IMR-90 (cell line): ENCODE data around the gene TASP1. TPM values are rescaled to one million over a fixed set of nuclear protein-coding genes. Genes with fewer than 3 reads are reported as not detected.
A peak's percentile ranks its signal among the peaks of the same experiment; 100 is the strongest.

ENCODE experiments used
- ATAC-seq: fragments of 200-7000 bp; cut with Tn5 transposase; 2 replicates; pipeline ENCODE4 v1.9.1; 2020; ENCODE audit warnings: low read depth, mild to moderate bottlenecking, moderate library complexity
- BruUV-seq: library from RNA; stranded (reverse); fragments of 400-500 nt; replicated peaks from 2 replicates; lab custom pipeline; 2021; lab: Mats Ljungman, UMichigan
- CTCF ChIA-PET: fragments of 300-600 bp; formaldehyde crosslinking; extraction: SDS; loops from one replicate; lab custom pipeline; 2021; ENCODE audit warnings: antibody characterized with exemption; lab: Yijun Ruan, JAX
- POLR2A ChIA-PET: fragments of 300-600 bp; sonication (Branson Sonifier 250); formaldehyde crosslinking; loops from one replicate; lab custom pipeline; 2022; ENCODE audit warnings: antibody characterized with exemption; ENCODE audit not compliant: unreplicated experiment; lab: Charles Lee
- DNase-seq: peaks from one replicate; pipeline ENCODE4 v3.0.0; 2013
- H2AFZ ChIP-seq: replicated peaks from 2 replicates; pipeline ENCODE3; 2013; ENCODE audit warnings: low read length, mild to moderate bottlenecking; ENCODE audit not compliant: poor library complexity
- H2AK5ac ChIP-seq: 2 replicates; pipeline ENCODE4 v1.6.1; 2013; ENCODE audit warnings: low read depth, low read length, inconsistent platforms
- H2AK9ac ChIP-seq: replicated peaks from 2 replicates; pipeline ENCODE3; 2013; ENCODE audit warnings: mild to moderate bottlenecking, low read depth, low read length, moderate library complexity; ENCODE audit not compliant: poor library complexity
- H2BK120ac ChIP-seq: 2 replicates; pipeline ENCODE4 v1.6.1; 2013; ENCODE audit warnings: low read depth, low read length, inconsistent platforms
- H2BK15ac ChIP-seq: 3 replicates; pipeline ENCODE4 v1.6.1; 2013; ENCODE audit warnings: low read depth, low read length, inconsistent platforms
- H2BK20ac ChIP-seq: 2 replicates; pipeline ENCODE4 v1.6.1; 2013; ENCODE audit warnings: low read depth, mild to moderate bottlenecking, inconsistent platforms, low read length, moderate library complexity
- H2BK5ac ChIP-seq: 2 replicates; pipeline ENCODE4 v1.6.1; 2013; ENCODE audit warnings: mild to moderate bottlenecking, low read depth, low read length, inconsistent platforms; ENCODE audit not compliant: poor library complexity, severe bottlenecking
- H3K14ac ChIP-seq: replicated peaks from 2 replicates; pipeline ENCODE4 v1.6.1; 2013; ENCODE audit warnings: low read depth, low read length, inconsistent platforms
- H3K18ac ChIP-seq: 2 replicates; pipeline ENCODE4 v1.6.1; 2013; ENCODE audit warnings: low read depth, low read length, control low read depth
- H3K23ac ChIP-seq: 2 replicates; pipeline ENCODE4 v1.6.1; 2013; ENCODE audit warnings: low read depth, low read length, inconsistent platforms
- H3K27ac ChIP-seq: 2 replicates; pipeline ENCODE4 v1.5.1; 2013; ENCODE audit warnings: mild to moderate bottlenecking, control low read depth, low read length; ENCODE audit not compliant: insufficient read depth
- H3K27me3 ChIP-seq: 2 replicates; pipeline ENCODE4 v1.6.1; 2013; ENCODE audit warnings: low read length; ENCODE audit not compliant: control insufficient read depth, insufficient read depth
- H3K36me3 ChIP-seq: 2 replicates; pipeline ENCODE4 v1.6.1; 2013; ENCODE audit warnings: low read length, mixed read lengths; ENCODE audit not compliant: control insufficient read depth, insufficient read depth
- H3K4ac ChIP-seq: 2 replicates; pipeline ENCODE4 v1.6.1; 2013; ENCODE audit warnings: low read depth, low read length, inconsistent platforms
- H3K4me1 ChIP-seq: 2 replicates; pipeline ENCODE4 v1.6.1; 2013; ENCODE audit warnings: low read length, mixed read lengths; ENCODE audit not compliant: control insufficient read depth, insufficient read depth
- H3K4me2 ChIP-seq: 2 replicates; pipeline ENCODE4 v1.6.1; 2013; ENCODE audit warnings: low read depth, mild to moderate bottlenecking, control low read depth, low read length, moderate library complexity
- H3K4me3 ChIP-seq: 2 replicates; pipeline ENCODE4 v1.5.1; 2013; ENCODE audit warnings: low read depth, mild to moderate bottlenecking, control low read depth, low read length, moderate library complexity; ENCODE audit not compliant: insufficient read depth
- H3K56ac ChIP-seq: 2 replicates; pipeline ENCODE4 v1.6.1; 2013; ENCODE audit warnings: low read length, inconsistent platforms; ENCODE audit not compliant: insufficient read depth; ENCODE audit errors: extremely low read depth
- H3K79me1 ChIP-seq, 2 experiments: 2 replicates each; pipeline ENCODE4 v1.6.1; 2013; ENCODE audit warnings: low read length in 2 of 2, inconsistent platforms in 1 of 2, low read depth in 1 of 2
- H3K9ac ChIP-seq: 2 replicates; pipeline ENCODE4 v1.6.1; 2013; ENCODE audit warnings: low read depth, low read length, control low read depth
- H3K9me1 ChIP-seq: 2 replicates; pipeline ENCODE4 v1.6.1; 2013; ENCODE audit warnings: low read length, inconsistent platforms; ENCODE audit not compliant: insufficient read depth
- H3K9me3 ChIP-seq: 2 replicates; pipeline ENCODE4 v1.6.1; 2013; ENCODE audit warnings: low read length; ENCODE audit not compliant: control insufficient read depth, insufficient read depth
- H4K20me1 ChIP-seq: 2 replicates; pipeline ENCODE4 v1.6.1; 2013; ENCODE audit warnings: low read length, inconsistent platforms; ENCODE audit not compliant: insufficient read depth
- H4K5ac ChIP-seq: 2 replicates; pipeline ENCODE4 v1.6.1; 2013; ENCODE audit warnings: mild to moderate bottlenecking, low read depth, low read length, control low read depth
- H4K8ac ChIP-seq, 2 experiments: 2 replicates each; pipeline ENCODE4 v1.6.1; 2013; ENCODE audit warnings: low read depth in 2 of 2, low read length in 2 of 2, control low read depth in 1 of 2, inconsistent platforms in 1 of 2
- H4K91ac ChIP-seq: 2 replicates; pipeline ENCODE4 v1.6.1; 2013; ENCODE audit warnings: low read depth, low read length, inconsistent platforms; ENCODE audit not compliant: insufficient read depth
- BHLHE40 ChIP-seq: fragments of 150-350 bp; IDR thresholded peaks from 2 replicates; pipeline ENCODE4 v1.6.1; 2016; ENCODE audit warnings: mild to moderate bottlenecking, low read depth, low read length
- CEBPB ChIP-seq: IDR thresholded peaks from 2 replicates; pipeline ENCODE4 v1.6.1; 2012; ENCODE audit warnings: low read depth, low read length, improper control_type of control experiment
- CHD1 ChIP-seq: IDR thresholded peaks from 2 replicates; pipeline ENCODE4 v1.6.1; 2012; ENCODE audit warnings: low read depth, low read length, improper control_type of control experiment
- ELK1 ChIP-seq: fragments of 150-350 bp; IDR thresholded peaks from 2 replicates; pipeline ENCODE4 v1.6.1; 2016; ENCODE audit warnings: low read depth, mild to moderate bottlenecking, low read length, moderate library complexity, borderline replicate concordance
- FOS ChIP-seq: fragments of 150-350 bp; IDR thresholded peaks from 2 replicates; pipeline ENCODE4 v1.6.1; 2016; ENCODE audit warnings: low read depth, low read length
- MAFK ChIP-seq: IDR thresholded peaks from 2 replicates; pipeline ENCODE4 v1.6.1; 2012; ENCODE audit warnings: low read depth, low read length, improper control_type of control experiment
- MXI1 ChIP-seq: IDR thresholded peaks from 2 replicates; pipeline ENCODE4 v1.6.1; 2012; ENCODE audit warnings: low read depth, mild to moderate bottlenecking, low read length, moderate library complexity, borderline replicate concordance
- NFE2L2 ChIP-seq: fragments of 150-350 bp; IDR thresholded peaks from 2 replicates; pipeline ENCODE4 v1.6.1; 2016; ENCODE audit warnings: low read depth, mild to moderate bottlenecking, low read length
- POLR2A ChIP-seq: IDR thresholded peaks from 2 replicates; pipeline ENCODE4 v1.6.1; 2012; ENCODE audit warnings: mild to moderate bottlenecking, low read depth, low read length
- RAD21 ChIP-seq: IDR thresholded peaks from 2 replicates; pipeline ENCODE4 v1.6.1; 2012; ENCODE audit warnings: low read length, improper control_type of control experiment
- RCOR1 ChIP-seq: IDR thresholded peaks from 2 replicates; pipeline ENCODE4 v1.6.1; 2012; ENCODE audit warnings: mild to moderate bottlenecking, low read length, improper control_type of control experiment; ENCODE audit not compliant: insufficient replicate concordance
- RFX5 ChIP-seq: IDR thresholded peaks from 2 replicates; pipeline ENCODE4 v1.8.0; 2012; ENCODE audit warnings: low read depth, mild to moderate bottlenecking, low read length, moderate library complexity
- USF2 ChIP-seq: fragments of 150-350 bp; IDR thresholded peaks from 2 replicates; pipeline ENCODE4 v1.6.1; 2017; ENCODE audit warnings: mild to moderate bottlenecking, antibody characterized with exemption, low read length, low read depth
- WGBS, 2 experiments: methylation state at CpG; one replicate each; pipeline versions ENCODE4 v1.1.5 to v1.1.7; 2013; ENCODE audit warnings: missing lambda C conversion rate in 2 of 2; ENCODE audit not compliant: insufficient read length in 1 of 2; ENCODE audit errors: extremely low coverage in 2 of 2; 5-methylcytosine and 5-hydroxymethylcytosine counted together
- dilution Hi-C: fragments of 300-500 bp; cut with HindIII; formaldehyde crosslinking; loops from one replicate; pipeline ENCODE4 v1.14.3; 2018; ENCODE audit warnings: low sequenced_read_pairs; ENCODE audit not compliant: unreplicated experiment
- in situ Hi-C: fragments of 300-500 bp; cut with MboI; formaldehyde crosslinking; loops from 3 replicates; pipeline ENCODE4 v1.14.3; 2019; ENCODE audit warnings: low sequenced_read_pairs, inconsistent platforms, mixed read lengths
- intact Hi-C: fragments of 100-400 bp; cut with micrococcal nuclease; formaldehyde crosslinking; loops from 2 replicates; pipeline ENCODE4 v1.10.0; 2022
- polyA plus RNA-seq, 3 experiments: library from polyadenylated mRNA; depleted of rRNA; stranded (reverse); fragments of >200 nt; gene quantifications; 2 replicates each; pipeline ENCODE4 v1.2.3, GENCODE V29; 2012; ENCODE audit warnings: low replicate concordance in 1 of 3
- total RNA-seq: library from RNA; depleted of rRNA; stranded (reverse); fragments of >200 nt; gene quantifications from 2 replicates; pipeline ENCODE4 v1.2.3, GENCODE V29; 2012

The TASP1 gene
- total and polyA plus RNA-seq, 2 of the 4 experiments (the other 2 are of a cell fraction): 3.9 to 7.9 TPM

- TF ChIP-seq MXI1 (no peak), RAD21 (no peak), RFX5 (no peak), RCOR1 (no peak)
These were observed 222.2 kb downstream of the TASP1 start (continued) for GRCh38 chr20:13416531-13416930.

- H3K79me1 ChIP-seq: no peaks in the 10 kb centered on the region; a peak in 1 of 4 replicates
- no peak overlapping the region for H3K9ac ChIP-seq
- H3K4ac ChIP-seq: no peak overlapping the region
- H3K4me2 ChIP-seq: no peak overlapping the region
- no peak overlapping the region for H2BK15ac ChIP-seq
- no peaks in the 10 kb centered on the region for H3K9me3 ChIP-seq
- 0 out of 2 replicates have a peak, but pooled peaks cover 3% of the 10 kb centered on the region for H3K36me3 ChIP-seq
- no peaks in the 10 kb centered on the region; the same call in 1 of the 2 replicates for H3K4me1 ChIP-seq
- H3K4me3 ChIP-seq: no peak overlapping the region
- H3K23ac ChIP-seq: no peak overlapping the region
- H2AK9ac ChIP-seq: no peak overlapping the region
- H2BK20ac ChIP-seq: no peak overlapping the region
- no peak overlapping the region for H4K91ac ChIP-seq
- no TSS peak for BruUV-seq
- H3K27me3 ChIP-seq: no peaks in the 10 kb centered on the region
- H3K9me1 ChIP-seq: peaks cover 3% of the 10 kb centered on the region; the same call in 1 of the 2 replicates
- H2BK5ac ChIP-seq: no peak overlapping the region
- no peak overlapping the region for H2AFZ ChIP-seq
- no peak overlapping the region for H4K5ac ChIP-seq
- ChIA-PET CTCF (interaction anchor here (0.7 to 1.1 kb wide), 2 partner anchors 9 to 375 kb away, joined by 3 to 5 read pairs; no protein-coding TSS in a partner anchor), POLR2A (no interaction called here)
- H2BK120ac ChIP-seq: no peak overlapping the region
- dilution Hi-C loops: no loop called here
- no peak overlapping the region for H3K27ac ChIP-seq
- H3K18ac ChIP-seq: no peak overlapping the region
- no peaks in the 10 kb centered on the region for H4K20me1 ChIP-seq
- in situ Hi-C loops: no loop called here
- H4K8ac ChIP-seq: 0 out of 4 replicates have a peak overlapping the region, but pooled peaks of 1 of the 2 experiments have one; percentile 53
- H2AK5ac ChIP-seq: no peak overlapping the region
- 0 out of 2 replicates have a peak overlapping the region, but pooled peaks have one; percentile 11 for H3K14ac ChIP-seq
- intact Hi-C loops: no loop called here
- WGBS, 2 experiments: no CpG with 5 or more reads among the region's 3 CpGs
- peak; percentile 61 for ATAC-seq
- H3K56ac ChIP-seq: no peak overlapping the region
- peak; percentile 15 for DNase-seq
- TF ChIP-seq CHD1: no peak
- no peak for TF ChIP-seq NFE2L2
- TF ChIP-seq USF2: no peak
- no peak for TF ChIP-seq RCOR1
- TF ChIP-seq FOS: no peak
- no peak for TF ChIP-seq BHLHE40
- TF ChIP-seq MAFK: no peak
- TF ChIP-seq RFX5: no peak
- TF ChIP-seq RAD21: no peak
- TF ChIP-seq MXI1: no peak
- TF ChIP-seq POLR2A: no peak
- TF ChIP-seq ELK1: no peak
- no peak for TF ChIP-seq CEBPB
These were observed 225.8 kb downstream of the TASP1 start for GRCh38 chr20:13412806-13413445.
